Activated CD4-positive, alpha-beta T cell treated with anti-CD3 and anti-CD28 coated beads, Interleukin-2, Interleukin-4, amounts not matched to agents 100 ng/mL and 50 ng/mL, durations not matched to agents 16 hours and 8 hours (primary cell): ENCODE data around the gene CHST11.

Experiments
- DNase-seq: peaks from one replicate; pipeline ENCODE4 v3.0.0-alpha.2; 2020; ENCODE audit warnings: low spot score

CHST11 gene

DNA sequence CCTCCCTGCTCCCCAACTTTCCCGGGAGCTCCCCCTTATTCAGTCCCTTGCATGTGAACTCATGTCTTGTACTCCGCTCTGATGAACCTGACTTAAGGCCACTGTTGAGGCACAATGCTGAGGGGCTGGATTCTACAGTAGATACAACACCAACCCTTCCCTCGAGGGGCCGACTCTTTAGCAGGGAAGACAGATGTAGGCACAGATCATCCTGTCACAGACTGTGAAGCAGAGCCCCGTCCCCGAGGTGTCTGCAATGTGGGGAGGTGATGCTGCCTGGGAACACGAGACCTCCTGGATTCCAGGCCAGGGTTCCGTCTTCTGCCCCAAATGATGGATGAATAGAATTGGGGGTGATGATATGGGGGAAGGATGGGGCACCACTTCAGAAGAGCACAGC, 175.1 kb downstream of the CHST11 start:
- DNase-seq = no peak

DNA sequence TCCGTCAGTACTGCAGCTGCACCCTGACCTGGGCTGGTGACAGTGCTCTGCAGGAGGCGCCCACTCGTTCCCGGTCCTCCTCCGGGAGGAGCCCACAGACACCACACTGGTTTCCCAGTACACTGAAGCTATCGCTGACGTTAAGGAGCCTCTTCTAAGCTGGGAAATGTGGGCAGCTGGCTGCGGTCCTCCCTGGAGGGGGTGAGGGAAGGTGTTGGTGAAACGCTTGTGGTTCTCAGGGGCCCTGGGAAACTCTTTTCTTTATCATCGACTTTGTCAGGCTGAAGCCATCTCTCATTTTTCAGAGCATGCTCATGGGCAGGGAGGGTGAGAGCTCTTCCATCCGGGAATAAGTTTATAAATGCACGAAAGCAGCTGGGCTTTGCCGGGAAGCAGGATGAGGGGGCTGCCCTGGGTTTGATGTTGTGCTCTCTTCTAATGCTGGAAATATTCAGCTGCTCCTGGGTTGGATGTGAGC, 176.0 kb downstream of the CHST11 start:
- DNase-seq = no peak

DNA sequence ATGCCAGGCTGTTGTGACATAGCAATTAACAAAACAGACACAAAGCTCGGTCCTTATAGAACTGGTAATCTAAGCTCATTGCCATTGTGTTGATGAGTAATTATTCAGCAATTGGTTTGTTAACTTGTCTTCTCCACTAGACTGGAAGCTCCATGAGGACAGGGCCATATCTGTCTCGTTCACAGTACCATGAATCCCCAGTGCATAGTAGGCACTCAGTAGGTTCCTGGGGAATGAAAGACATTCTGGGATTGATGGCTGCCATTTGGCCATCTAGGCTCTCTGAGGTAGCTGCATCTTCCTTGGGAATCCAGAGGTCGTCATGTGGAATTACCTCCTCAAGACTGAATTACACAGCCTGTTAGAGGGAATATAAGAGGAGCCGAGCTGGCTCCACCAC, 177.3 kb downstream of the CHST11 start:
- no peak for DNase-seq

DNA sequence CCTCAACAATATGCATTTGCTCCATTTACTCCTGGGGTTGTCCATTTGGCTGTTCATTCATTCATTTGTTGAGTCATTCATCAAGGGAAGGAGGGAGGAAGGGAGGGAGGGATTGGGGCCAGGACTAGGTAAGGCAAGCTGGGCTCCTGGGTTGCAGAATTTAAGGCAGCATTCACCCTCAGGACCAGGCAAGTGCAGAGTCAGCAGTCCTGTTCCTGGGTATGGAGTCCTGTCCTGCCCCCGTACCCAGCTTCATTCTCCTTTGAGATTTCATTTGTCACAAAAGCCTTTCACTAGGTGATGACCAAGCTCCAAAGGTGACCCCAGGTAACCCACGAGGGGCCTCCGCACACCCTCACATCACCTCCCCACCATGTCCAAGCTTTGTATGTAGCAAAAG, 178.1 kb downstream of the CHST11 start:
- no peak for DNase-seq

DNA sequence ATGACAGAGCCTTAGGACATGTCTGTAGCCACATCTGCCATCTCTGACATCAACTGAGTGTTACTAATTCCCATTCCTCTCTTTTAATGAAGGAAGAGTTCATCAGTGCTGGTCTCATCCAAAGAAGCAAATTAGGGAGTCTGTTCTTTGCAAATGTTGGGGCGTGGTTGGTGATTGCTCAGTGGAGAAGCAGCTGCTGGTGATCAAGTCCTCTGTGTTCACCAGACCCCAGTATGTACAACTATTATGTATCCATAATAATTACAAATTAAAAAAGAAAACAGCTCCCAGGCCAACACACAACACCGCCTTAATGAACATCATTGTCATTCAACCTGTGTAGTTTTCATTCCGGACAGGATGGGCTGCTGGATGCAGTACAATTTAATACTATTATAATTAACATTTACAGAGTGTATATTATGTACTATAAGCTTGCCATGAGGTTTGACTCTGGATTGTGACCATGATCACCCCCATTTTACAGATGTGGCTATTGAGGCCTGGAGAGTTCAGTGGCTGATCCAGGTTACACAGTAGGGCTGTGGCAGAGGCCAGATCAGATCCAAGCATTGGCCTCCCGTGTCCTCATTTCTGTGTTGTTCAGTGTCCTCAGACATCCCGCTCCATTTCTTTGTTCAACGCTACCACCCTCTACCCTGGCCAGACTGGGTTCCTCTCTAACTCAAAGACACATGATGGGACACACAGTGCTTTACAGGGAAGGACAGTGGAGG, 179.0 kb downstream of the CHST11 start:
- DNase-seq = no peak

DNA sequence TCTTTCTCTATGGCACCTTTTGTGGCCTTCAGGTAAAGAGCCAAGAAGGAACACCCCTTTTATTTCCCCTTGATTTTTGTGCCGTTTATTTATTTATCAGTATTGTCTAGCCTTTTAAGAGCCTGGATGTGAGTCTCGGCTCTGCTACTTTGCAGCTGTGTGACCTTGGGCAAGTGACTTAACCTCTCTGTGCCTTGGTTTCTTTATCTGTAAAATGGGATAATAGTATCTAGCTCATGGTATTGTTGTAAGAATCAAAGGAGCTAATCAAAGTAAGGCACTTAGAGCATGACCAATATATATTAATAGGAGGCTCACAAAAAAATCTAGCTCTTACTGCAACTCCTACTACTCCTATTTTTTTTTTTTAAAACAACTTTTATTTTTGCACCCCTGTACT, 179.7 kb downstream of the CHST11 start:
- DNase-seq = no peak

DNA sequence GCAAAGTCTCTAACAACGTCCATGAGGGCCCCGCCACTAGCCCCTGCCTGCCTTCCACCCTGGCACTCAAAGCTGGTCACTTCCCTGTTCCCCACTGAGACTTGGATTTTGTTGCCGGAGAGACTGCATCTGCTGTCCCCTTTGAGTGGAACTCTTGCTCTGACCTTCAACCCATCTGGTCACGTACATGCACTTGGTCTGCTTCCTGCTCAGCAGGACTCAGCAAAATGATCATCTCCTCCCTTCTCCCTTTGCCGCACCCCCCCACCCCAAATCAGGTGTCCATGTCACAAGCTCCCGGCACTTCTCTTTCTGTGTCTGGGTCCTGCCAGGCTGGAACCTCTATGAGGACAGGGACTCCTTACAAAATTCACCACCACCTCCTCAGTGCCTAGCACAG, 180.9 kb downstream of the CHST11 start:
- DNase-seq = no peak

DNA sequence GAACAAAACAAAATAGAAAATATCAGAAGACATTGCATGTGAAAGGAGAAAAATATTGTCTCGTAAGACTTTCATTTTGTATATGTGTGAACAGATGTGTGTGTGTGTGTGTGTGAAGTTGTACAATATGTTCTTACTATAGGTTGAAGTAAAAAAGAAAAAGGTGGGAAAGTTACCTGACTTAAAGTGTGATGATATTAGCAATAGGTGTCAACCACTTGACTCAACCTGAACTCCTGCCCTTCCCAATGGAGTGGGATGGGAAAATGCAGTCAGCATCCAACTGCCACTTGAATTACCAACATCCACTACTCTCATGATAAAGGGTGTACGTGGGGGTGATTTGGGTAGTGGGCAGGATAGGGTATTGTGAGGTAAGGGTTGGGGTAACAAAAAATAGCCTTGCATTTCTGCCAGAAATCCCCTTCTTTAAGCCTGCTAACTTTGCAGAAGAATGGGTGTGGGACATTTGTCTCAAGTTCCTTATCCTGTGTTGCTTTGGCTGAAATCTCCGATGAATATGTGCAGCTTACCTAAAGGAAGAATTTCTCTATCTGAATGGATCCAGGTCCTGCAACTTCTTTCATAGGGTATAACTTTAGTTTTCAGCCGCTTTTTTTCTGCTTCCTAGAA, 181.6 kb downstream of the CHST11 start:
- DNase-seq = no peak

DNA sequence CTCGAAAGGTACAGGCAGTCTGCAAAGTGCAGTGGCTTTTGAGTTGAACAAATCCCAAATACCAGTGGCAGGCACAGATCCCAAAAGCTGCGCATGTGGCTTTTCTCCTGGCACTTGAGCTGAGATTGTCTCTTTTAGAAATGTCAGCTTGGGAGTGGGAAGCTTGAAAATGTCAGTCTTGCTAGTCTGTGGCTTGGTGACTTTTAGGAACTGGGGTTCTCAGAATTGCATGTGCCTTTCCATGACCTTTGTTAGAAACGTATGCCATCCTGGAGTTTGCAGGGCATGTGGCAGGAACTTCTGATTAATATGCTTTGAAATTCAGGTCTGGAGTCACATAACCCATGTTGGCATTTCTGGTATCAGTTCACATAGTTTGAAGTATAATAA, 182.1 kb downstream of the CHST11 start:
- no peak for DNase-seq

DNA sequence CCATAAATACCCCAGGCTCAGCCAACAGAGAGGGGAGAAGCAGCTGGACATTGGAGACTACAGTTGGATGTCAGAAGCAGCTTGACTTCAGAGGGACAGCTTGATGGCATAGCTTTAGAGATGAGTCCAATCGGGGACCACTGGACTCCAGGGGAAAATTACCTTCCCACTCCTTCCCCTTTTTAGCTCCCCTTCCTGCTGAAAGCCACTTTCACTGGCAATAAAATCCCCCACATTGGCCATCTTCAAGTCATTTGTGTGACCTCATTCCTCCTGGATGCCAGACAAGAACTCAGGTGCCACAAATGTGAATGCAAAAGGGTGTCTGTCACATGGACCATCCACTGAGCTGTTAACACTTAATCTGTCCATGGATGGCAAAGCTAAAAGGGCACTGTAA, 184.2 kb downstream of the CHST11 start:
- DNase-seq = no peak

DNA sequence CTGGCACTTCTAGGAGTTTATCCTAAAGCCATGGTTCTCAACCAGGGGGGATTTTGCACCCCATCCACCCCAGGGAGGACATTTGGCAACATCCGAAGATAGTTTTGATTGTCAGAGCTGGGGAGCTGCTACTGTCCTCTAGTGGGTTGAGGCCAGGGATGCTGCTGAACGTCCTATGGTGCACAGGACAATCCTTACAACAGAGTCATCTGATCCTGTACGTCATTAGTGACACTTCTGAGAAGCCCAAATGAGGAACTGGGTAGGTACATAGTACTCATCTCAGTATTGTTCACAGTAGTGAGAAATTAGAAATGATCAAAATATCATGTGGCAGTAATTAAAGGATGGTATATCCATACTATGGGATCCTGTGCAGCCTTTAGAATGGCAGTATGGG, 185.1 kb downstream of the CHST11 start:
- no peak for DNase-seq

DNA sequence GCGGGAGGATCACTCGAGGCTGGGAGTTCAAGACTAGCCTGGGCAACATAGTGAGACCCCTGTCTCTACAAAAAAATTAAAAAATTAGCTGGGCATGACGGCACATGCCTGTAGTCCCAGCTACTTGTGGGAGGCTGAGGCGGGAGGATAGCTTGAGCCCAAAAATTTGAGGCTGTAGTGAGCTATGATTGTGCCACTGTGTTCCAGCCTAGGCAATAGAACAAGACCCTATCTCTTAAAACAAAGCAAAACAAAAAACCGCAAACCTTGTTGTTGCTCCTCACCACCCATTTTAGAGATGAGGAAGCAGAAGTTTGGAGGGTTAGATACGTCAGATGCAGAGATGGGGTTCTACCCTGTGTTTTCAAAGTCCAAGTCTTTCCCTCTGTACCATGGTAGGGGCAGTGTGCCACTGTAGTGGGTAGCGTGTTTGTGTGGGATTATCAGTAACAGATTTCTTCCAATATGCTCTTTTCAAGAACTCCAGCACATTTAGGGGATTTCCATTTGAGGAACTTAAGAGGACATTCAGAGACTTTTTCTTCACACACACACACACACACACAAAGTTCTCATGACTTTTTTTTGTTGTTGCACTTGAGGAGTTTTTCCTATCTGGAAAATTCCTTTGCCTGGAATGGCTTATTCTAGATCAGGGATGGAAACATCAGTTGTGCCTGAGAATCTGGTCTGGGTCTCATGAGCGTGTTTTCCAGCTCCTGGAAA, 186.5 kb downstream of the CHST11 start:
- no peak for DNase-seq

DNA sequence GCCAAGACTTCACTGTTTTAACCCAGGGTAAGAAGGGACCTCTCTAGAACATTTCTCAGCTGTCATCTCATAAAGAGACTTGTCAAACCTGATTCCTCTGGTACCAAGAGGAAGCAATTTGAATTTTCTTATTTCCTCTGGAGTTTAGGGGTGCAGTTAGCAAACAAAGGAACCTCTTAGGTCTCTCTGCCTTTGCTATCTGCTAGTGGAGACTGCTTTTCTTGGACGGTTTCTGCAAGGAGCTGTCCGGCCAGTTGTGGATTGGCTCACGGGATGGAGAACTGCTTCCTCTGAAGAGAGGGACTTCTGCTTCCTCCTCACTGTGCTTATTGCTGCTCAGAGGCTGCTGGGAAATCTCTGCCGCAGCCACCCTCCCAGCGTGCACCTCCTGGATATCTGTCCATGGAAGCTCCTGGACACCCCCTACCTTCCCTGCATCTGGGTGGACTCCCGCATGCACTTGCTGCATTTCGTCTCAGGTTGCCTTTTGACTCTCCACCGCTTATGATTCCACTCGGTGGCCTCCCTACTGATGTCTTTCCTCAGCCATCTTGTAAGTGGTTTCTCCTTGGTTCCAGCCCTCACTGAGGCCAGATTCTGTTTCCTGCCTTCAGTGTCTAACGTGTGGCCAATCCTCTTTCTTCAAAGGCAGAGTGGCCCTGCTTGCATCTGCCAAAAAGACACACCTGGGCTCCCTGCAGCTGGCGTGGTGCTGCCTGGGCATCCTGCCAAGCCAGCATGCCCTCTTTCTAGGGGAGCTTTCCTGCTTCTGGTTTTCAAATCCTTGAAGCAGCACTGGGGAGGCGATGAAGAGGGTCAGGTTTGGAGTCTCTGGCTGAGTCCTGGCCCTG, 187.3 kb downstream of the CHST11 start:
- no peak for DNase-seq

DNA sequence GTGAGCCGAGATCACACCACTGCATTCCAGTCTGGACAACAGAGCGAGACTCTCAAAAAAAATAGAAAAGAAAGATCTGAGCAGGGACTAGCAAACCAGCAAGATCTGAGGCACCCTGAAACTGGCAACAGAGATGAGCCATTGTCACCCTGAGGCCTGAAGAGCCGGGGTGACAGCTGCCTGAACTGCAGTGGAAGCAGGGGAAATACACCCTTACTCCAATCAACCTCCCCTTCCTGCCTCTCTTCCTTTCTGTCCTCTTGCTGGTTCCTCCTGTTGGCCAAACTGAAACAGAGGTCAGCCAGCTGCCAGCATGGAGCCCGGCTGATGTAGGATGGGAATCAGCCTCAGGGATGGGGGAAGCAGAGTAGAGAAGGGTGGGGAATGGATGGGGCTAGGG, 192.0 kb downstream of the CHST11 start:
- no peak for DNase-seq

DNA sequence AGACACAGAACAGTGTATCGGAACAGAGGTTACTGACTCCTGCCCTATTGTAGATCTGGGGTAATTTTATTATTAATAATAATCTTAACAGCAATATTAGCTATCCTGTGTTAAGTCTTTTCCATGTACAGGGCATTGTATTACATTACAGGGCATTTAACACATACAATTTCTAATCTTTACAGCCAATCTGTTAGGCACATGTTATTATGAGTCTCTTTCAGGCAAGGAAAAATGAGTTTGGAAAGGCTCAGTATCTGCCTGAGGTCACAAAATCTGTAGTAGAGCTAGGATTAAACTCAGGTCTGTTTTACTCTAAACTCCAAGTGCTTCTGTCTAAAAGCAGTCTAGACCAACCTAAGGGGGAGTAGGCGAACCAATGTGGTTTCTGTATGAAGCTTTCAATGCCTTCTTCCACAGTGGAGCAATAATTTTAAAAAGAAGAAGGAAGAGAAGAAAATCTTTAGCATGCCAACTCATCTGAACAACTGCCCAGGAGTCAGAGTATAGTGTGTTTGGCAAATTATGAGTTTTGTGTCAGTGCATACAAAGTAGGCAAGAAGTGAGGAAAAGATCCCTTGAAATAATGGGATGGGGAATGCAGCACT, 192.6 kb downstream of the CHST11 start:
- DNase-seq = no peak

DNA sequence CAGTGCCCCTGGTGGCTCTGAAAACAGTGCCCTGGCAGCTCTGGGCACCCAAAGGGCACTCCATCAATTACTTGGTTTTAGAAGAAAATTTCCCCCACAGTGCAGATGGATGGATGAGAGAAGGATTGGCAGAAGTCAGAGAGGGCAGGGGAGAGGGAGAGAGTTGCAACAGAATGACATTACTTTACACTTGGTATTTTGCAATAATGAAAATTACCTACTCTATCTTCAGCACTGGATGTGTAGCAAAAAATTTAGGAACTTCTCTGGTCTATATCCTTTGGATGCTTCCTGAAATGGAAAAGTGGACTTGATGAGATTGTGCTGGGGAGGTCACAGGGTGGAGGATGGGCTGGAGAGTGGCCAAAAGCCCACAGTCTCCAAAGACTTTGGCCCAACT, 193.2 kb downstream of the CHST11 start:
- no peak for DNase-seq

DNA sequence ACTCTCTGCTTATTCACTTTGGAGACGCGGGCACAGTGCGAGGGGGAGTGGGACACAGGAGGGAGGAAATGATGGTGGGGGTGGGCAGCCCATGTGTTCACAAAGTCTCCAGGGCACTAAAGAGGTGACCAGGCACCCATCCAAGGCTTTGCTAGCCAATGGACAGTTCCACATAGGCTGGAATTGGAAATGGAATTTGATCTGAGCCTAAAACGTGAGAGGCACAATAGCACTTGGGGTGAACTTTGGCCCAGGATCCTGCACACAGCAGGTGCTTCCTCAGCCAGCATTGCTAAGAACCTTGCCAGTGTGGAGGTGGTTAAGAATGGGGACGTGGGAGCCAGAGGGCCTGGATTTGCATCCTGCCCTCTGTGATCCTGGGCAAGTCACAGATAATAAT, 193.8 kb downstream of the CHST11 start:
- no peak for DNase-seq

DNA sequence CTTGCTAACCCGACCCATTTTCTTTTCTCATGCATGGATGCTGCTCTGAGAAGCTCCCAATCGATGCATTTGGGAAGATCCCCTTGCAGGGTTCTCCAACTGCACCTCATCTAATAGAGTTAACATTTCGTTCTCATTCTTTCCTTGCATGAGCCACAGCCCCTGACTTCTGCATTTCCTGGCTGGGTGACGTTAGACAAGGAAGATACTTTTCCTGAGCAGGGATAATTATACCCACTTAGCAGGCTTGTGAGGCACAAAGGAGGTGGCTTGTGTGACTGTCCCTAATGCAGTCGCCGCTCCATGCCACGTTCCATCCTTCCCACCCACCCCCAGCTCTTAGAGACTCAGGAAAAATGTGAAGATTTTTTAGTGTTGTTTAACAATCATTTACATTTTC, 195.1 kb downstream of the CHST11 start:
- DNase-seq = no peak

DNA sequence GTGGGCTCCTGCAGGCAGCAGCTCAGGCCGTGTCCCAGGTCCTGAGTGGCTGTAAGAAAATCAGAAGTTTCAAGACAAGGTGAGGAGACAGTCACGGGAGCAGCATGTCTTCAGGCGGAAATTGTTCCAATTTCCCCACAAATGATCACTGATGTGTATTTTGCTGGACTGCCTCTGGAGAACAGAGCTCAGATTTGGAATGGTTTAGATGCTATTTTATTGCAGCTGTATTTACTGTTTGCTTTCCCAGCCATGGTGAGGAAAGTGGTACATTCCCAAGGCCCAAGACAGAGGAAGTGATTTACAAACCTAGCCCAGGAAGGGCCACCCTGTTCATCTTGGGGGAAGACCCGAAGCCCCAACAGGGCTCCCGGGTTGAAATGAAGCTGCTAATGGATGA, 195.6 kb downstream of the CHST11 start:
- no peak for DNase-seq

DNA sequence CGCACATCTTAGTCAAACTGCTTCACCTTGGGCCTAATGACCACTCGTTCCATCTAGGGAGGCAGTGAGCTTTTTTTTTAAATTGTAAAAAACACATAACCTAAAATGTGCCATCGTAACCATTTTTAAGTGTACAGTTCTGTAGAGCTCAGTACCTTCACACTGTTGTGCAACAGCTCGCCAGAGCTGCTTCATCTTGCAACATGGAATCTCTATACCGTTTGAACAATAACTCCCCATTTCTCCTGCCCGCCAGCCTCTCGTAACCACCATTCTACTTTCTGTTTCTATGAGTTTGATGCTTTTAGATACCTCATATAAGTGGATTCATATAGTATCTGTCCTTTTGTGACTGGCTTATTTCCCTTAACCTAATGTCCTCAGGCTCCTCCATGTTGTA, 196.2 kb downstream of the CHST11 start:
- no peak for DNase-seq

DNA sequence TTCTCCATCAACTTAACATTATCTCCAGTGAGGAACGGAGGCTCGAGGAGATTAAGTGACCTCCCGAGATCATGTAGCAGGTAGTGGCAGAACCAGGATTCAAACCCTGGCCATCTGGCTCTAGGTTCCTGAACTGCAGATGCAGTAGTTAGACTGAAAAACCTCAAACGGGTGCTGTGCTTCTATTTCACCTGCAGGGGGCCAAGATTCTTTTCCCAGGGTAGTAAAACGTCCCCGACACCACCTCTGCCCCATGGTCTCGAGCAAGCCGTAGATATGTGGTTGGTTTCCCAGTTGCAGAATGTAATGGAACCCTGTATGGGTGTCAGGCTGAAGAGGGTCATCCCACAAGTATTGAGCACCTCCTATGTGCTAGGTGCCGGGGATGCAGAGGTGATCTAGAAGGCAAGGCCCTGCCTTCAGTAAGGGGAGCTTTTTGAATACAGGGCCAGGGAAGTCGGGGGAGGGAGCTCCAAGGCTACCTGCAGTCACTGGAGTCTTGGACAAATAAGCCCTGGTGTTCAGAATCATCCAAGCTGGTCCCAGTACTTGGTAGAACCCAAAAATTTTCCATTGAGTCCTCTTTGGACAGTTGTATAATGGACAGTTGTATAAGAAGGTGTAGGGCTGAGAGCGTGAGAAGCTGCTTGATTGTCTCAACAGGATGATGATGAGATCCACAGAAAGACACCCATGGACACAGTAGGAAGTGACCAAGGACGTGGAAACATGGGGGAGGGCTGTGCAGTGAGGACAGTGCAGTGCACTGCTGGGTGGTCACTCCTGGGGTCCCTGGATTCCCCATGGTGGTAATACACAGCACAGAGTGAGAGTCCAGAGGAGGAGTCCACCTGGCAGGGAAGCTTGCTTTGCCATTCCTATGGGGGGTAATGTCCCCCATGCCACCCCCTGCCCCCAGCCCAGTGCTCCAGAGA, 197.2 kb downstream of the CHST11 start:
- peak; percentile 32 for DNase-seq
